HG02588 (cell line): ENCODE results near the gene FBXW10B.
"Not testable (repeated sequence)": the region's sequence is repeated elsewhere in the genome, so short reads cannot be mapped to it uniquely, and the experiment has no call there.

Source experiments
- ATAC-seq: cut with Tn5 transposase; IDR thresholded peaks from one replicate; pipeline ENCODE4 v1.9.1; 2021; ENCODE audit warnings: mild to moderate bottlenecking, moderate library complexity; ENCODE audit not compliant: unreplicated experiment

The FBXW10B gene

GRCh38 chr17:15642505-15643251, 23.2 kb upstream of the FBXW10B start:
- ATAC-seq, result not testable (repeated sequence)

GRCh38 chr17:15642014-15642413, 22.5 kb upstream of the FBXW10B start:
- ATAC-seq, result not testable (repeated sequence)

- ATAC-seq, result not testable (repeated sequence)
Measured at GRCh38 chr17:15630930-15631453, 11.5 kb upstream of the FBXW10B start.

GRCh38 chr17:15629991-15630390, 10.5 kb upstream of the FBXW10B start:
- not testable (repeated sequence) for ATAC-seq

- ATAC-seq, result not testable (repeated sequence)
Measured at GRCh38 chr17:15623661-15624209, 4.2 kb upstream of the FBXW10B start.

GRCh38 chr17:15623255-15623654, 3.8 kb upstream of the FBXW10B start:
- not testable (repeated sequence) for ATAC-seq

- not testable (repeated sequence) for ATAC-seq
Measured at GRCh38 chr17:15622124-15622523, 2.6 kb upstream of the FBXW10B start.

GRCh38 chr17:15616828-15617227, 2.7 kb downstream of the FBXW10B start:
- not testable (repeated sequence) for ATAC-seq

- ATAC-seq, result not testable (repeated sequence)
Measured at GRCh38 chr17:15615850-15616249, 3.7 kb downstream of the FBXW10B start.

- not testable (repeated sequence) for ATAC-seq
Measured at GRCh38 chr17:15613111-15613510, 6.4 kb downstream of the FBXW10B start.

GRCh38 chr17:15592960-15593359, 26.5 kb downstream of the FBXW10B start:
- not testable (repeated sequence) for ATAC-seq

- not testable (repeated sequence) for ATAC-seq
Measured at GRCh38 chr17:15591986-15592385, 27.5 kb downstream of the FBXW10B start.

GRCh38 chr17:15590844-15591243, 28.7 kb downstream of the FBXW10B start:
- ATAC-seq, result not testable (repeated sequence)

GRCh38 chr17:15589544-15590536, 29.7 kb downstream of the FBXW10B start:
- not testable (repeated sequence) for ATAC-seq

GRCh38 chr17:15588017-15588416, 31.5 kb downstream of the FBXW10B start:
- not testable (repeated sequence) for ATAC-seq

GRCh38 chr17:15583313-15583712, 36.2 kb downstream of the FBXW10B start:
- ATAC-seq, result not testable (repeated sequence)

GRCh38 chr17:15581462-15581861, 38.0 kb downstream of the FBXW10B start:
- ATAC-seq, result not testable (repeated sequence)

GRCh38 chr17:15576848-15577247, 42.7 kb downstream of the FBXW10B start:
- not testable (repeated sequence) for ATAC-seq

- not testable (repeated sequence) for ATAC-seq
Measured at GRCh38 chr17:15574660-15575059, 44.8 kb downstream of the FBXW10B start.

GRCh38 chr17:15573870-15574269, 45.6 kb downstream of the FBXW10B start:
- ATAC-seq, result not testable (repeated sequence)
